Measurements from ENCODE around the gene TMEM247. TPM values are rescaled to one million over a fixed set of nuclear protein-coding genes. Genes with fewer than 3 reads are reported as not detected.
A peak's percentile ranks its signal among the peaks of the same experiment; 100 is the strongest.
"Not testable (repeated sequence)": the region's sequence is repeated elsewhere in the genome, so short reads cannot be mapped to it uniquely, and the experiment has no call there.

TMEM247 gene
- total RNA-seq, 1 donor from 2014 or later, result not detected

DNA sequence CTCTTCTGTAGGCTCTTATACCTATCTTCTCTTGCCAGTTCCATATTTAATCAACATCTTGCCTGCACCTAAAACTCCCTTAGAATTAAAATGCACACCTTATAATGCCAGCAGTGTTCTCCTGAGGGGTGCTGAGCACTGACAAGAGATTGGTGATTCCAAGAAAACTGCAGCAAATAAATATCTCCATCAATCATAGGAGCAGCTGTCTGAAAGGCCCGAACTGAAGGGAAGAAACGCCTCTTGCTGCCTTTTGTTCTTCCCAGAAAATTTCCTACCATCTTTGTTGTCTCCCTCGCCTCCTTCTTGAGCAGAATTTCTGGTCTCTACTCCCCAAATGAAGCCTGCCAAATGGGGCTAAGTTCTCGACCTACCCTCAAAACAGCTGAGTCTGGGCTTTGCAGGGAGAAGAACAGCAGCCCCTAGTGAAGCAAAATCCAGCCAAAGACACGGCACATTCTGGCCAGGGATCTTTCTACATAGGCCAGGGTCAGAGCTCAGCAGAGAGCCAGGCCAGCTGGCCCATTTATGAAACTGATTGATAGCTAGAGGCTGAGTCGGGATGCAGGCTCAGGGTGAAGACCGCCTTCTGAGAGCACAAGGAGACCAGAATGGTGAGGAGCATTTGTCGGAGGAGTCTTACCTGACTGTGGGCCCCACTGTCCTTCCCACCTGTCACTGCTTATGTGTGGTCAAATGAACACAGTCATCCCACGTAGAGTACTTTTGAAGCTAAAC, 20.4 kb upstream of the TMEM247 start:
- no peak for DNase-seq (ENCODE audit: low read depth in 2 of 2)

DNA sequence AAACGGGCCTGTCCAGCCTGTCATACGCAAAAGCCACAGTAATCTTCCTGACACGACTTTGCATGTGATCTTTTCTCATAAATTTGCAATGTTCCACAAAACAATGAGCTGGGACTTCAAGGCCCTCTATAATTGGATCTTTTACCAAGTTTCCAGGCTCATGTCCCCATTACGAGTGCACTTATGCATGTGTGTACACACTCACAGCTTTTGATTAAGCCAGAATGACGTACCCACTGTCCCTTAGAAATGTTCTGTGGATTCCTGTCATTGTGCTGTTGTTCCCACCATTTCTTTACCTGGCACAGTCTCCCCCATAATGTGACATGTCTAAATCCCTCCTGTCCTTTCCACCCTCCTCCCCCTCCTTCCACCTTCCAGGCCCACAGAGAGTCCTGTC, 19.7 kb upstream of the TMEM247 start:
- no peak for DNase-seq (ENCODE audit: low read depth in 2 of 2)

DNA sequence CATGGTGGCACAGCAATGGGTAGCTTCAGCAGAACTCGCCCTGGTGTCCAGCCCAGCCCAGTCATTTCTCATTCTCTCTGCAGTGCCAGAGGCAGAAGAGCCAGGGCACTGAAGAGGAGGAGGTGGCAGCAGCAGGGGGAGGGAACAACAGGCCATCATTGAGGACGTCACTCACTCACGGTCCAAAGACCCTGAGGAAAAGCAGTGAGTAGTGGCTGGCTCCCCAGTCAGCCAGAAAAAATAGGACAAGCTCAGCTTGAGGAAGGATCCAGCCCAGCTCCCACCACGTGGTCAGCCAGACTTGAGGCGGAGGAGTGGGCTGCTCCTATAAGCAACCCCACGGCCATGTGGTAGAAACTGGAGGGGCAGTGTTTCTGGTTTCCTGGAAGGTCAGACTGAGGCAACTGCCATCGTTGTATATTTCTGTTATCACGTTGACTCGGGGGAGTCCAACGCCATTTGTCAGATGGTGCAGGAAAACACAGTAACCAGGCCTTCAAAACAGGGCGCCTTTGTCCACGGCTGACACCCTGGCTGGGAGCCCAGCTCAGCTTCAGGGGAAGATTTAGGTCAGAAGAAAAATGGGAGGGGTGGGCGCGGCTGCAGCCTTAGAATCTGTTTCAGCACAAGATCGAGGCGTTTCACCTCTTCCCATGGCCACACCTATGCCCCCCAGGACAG, 19.0 kb upstream of the TMEM247 start:
- peak; percentile 39 to 42 for DNase-seq (ENCODE audit: low read depth in 2 of 2)

DNA sequence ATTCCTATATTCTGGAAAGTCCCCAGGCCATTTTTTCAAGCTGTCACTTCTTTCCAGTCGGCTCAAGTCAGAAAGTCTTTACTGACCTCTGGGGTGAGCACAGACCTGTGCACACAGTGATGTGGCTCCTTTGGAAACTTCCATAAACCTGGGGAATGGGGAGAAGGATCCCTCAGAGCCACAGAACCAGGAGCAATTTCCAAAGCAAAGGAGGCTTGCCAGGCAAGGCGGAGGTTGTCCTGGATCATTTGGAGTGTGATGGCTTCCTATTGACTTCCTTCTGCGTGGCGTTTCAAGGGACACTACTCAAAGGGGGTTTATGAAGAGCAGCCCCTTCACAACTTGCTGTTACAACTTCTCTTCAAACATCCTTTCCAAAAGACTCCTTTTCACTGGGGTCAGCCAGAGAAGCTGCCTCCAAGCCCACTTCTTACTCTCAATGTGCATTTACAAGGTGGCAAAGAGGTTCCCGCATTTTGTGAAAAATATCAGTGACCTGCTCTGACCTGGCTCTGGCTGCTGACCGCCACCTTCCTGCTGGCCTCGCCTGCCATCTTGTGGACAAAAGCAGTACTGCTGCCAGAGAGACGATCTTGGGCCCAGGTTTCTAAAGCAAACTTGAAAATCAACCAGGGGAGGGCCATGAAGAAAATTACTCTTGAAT, 18.2 kb upstream of the TMEM247 start:
- DNase-seq (ENCODE audit: low read depth in 2 of 2), result peak; percentile 71 to 77

DNA sequence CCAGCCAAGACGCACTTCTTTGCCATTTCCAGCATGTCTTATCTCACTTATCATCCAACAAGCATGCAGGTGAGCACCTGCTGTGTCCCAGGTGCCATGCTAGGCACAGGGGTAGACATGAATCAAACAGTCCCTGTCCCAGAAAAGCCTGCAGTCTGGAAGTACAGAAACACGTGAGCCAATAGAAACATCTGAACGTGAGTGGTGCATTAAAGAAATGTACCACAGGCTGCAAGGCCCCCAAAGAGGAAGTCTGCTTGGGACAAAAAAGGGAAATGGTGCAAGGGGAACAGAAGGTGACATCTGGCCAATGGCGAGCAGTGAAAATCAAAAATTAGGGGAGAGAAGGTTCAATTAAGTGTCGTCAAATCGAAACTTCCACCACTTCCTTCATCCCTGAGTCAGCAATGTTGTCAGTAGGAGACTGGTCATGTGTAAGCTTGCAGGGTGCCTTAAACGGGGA, 17.6 kb upstream of the TMEM247 start:
- no peak for DNase-seq (ENCODE audit: low read depth in 2 of 2)

DNA sequence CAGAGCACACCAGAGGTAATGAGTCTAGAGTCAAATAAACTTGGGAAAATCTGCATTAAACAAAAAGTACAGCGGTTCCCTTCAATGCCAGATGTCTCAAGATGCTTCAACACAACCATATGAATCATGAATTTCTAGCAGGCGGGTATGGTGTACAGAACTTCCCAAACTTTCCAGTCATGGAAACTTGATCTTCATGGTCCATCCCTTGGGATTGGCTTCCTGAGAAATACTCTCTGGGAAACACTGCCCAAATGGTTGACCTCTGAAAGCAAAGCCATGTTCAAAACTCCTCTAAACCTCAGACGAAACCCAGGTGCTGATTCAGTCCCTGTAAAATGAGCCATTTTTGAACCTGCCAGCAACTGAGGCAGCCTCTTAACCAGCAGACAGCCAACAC, 16.4 kb upstream of the TMEM247 start:
- DNase-seq (ENCODE audit: low read depth in 2 of 2), result no peak

DNA sequence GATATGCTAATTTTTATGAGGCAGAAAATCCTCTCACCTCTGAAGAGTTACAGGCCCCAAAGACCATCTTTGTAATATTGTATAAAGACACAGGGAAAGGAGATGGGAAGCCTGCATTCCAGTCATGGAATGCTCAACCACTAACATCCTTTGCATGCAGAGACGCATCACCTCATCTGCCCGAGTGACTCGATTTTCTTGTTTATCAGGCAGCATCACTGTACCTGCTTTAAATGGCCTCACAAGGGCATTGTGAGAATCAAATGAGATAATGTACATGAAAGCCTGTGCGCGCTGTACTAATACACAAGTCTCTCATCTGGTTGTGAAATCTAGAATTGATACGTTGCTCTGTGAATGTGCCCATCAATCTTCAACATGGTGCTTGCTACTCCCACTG, 10.2 kb upstream of the TMEM247 start:
- DNase-seq (ENCODE audit: low read depth in 2 of 2), result no peak

DNA sequence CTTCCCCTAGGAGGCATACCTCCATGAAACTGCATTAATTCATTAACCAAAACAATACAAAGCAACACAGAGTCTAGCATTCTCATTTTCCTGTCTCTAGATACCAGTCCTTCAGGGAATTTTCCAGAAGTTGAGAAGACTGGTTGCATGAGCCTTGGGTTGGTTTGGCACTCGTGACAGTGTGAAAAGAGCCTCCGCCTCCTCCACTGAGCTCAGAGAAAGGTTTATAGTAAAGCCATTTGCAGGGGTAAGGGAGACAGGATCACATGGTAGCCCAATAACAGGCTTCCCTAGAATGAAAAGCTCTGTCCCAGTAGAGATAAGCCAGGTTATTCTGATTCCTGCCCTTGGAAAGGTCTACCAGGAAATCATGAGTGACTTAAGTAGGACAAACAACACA, 9.7 kb upstream of the TMEM247 start:
- no peak for DNase-seq (ENCODE audit: low read depth in 2 of 2)

DNA sequence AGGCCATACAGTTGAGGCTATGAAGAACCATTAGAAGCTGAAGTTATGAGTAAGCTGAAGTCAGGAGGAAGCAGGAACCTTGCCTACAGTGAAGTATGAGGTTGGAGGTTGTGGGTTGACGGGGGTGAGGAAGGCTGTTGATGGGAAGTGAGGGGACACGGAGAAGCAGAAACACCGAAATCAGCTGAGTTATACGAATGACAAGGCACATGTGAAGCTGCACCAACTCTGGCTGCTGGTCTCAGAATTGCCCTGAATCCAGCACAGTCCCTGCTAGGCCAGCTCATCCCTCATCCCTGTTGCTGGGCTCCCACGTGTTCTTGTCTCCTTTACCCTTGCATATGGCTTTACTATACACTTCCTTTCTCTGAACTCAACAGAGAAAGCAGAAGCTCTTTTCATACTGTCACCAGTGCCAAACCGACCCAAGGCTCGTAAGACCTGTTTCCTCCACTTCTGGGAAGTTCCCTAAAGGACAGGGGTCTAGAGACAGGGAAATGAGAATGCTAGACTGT, 9.2 kb upstream of the TMEM247 start:
- DNase-seq (ENCODE audit: low read depth in 2 of 2), result no peak

DNA sequence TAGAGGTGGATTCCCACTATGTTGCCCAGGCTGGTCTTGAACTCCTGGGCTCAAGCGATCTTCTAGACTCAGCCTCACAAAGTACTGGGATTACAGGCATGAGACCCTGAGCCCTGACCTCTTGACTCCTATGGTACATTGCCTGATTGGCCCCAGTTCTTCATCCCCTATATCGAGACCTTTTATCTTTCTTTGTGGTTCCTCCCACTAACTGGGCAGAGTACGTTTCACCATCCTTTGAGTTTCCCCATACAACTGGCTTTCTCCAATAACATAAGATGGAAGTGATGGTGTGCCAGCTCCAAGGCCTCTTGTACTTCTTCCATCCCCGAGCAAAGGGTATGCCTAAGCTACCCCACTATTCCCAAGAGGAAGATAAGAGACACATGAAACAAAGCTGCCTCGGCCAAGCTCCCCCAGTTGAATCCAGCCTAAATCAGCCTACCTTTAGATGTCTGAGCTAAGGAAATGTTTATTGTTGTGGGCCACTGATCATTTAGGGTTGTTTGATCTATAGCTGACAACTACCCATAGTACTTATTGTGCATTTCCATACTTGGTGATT, 8.3 kb upstream of the TMEM247 start:
- DNase-seq (ENCODE audit: low read depth in 2 of 2), result no peak

DNA sequence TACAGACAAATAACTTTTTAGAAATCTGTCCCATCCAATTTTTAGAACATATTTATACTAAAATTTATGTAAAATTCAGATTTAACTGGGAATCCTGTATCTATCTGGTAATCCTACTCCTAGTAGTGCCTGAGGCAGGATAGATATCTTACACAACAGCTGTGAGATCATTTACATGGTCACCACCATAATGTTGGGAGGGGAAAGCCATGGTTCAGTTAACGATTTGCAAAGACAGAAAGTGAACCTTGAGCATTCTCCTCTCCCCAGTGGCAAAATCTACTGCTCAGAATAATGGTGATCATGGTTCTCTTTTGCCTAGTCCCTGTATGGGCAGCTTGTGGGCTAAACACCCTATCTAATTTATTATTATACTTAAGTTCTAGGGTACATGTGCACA, 7.7 kb upstream of the TMEM247 start:
- DNase-seq (ENCODE audit: low read depth in 2 of 2), result no peak

DNA sequence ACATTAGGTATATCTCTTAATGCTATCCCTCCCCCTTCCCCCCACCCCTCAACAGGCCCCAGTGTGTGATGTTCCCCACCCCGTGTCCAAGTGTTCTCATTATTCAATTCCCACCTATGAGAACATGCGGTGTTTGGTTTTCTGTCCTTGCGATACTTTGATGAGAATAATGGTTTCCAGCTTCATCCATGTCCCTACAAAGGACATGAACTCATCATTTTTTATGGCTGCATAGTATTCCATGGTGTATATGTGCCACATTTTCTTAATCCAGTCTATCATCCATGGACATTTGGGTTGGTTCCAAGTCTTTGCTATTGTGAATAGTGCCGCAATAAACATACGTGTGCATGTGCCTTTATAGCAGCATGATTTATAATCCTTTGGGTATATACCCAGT, 7.2 kb upstream of the TMEM247 start:
- DNase-seq (ENCODE audit: low read depth in 2 of 2), result not testable (repeated sequence)

DNA sequence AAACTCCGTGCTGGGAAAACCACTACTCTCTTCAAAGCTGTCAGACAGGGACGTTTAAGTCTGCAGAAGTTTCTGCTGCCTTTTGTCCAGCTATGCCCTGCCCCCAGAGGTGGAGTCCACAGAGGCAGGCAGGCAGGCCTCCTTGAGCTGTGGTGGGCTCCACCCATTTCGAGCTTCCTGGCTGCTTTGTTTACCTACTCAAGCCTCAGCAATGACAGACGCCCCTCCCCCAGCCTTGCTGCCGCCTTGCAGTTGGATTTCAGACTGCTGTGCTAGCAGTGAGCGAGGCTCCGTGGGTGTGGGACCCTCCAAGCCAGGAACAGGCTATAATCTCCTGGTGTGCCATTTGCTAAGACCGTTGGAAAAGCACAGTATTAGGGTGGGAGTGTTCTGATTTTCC, 1.9 kb upstream of the TMEM247 start:
- not testable (repeated sequence) for DNase-seq (ENCODE audit: low read depth in 2 of 2)

DNA sequence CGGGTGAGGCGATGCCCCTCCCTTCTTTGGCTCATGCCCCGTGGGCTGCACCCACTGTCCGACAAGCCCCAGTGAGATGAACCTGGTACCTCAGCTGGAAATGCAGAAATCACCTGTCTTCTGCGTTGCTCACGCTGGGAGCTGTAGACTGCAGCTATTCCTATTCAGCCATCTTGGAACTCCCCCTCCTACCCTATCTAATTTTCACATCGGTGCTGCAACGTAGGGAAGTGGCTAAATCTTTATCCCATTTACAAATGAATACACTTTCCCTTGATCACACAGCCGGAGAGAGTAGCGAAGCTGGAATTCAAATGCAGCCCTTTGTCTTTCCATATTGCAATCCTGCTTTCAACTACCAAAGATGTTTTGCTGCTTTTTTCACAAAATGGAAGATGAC, 1.4 kb upstream of the TMEM247 start:
- no peak for DNase-seq (ENCODE audit: low read depth in 2 of 2)

DNA sequence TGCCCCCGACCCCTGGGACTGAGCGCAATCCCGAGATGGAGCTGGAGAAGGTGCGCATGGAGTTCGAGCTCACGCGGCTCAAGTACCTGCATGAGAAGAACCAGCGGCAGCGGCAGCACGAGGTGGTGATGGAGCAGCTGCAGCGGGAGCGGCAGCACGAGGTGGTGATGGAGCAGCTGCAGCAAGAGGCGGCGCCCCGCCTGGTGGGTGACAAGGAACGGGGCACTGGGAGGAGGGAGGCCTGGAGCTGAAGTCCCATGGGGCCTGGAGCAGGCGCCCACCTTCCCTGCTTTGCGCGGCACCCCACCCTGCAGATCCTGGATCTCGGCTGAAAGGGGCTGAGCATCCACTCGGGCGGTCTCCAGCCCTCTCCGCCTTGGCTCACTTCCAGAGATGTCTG, 1.2 kb downstream of the TMEM247 start:
- DNase-seq (ENCODE audit: low read depth in 2 of 2), result no peak

DNA sequence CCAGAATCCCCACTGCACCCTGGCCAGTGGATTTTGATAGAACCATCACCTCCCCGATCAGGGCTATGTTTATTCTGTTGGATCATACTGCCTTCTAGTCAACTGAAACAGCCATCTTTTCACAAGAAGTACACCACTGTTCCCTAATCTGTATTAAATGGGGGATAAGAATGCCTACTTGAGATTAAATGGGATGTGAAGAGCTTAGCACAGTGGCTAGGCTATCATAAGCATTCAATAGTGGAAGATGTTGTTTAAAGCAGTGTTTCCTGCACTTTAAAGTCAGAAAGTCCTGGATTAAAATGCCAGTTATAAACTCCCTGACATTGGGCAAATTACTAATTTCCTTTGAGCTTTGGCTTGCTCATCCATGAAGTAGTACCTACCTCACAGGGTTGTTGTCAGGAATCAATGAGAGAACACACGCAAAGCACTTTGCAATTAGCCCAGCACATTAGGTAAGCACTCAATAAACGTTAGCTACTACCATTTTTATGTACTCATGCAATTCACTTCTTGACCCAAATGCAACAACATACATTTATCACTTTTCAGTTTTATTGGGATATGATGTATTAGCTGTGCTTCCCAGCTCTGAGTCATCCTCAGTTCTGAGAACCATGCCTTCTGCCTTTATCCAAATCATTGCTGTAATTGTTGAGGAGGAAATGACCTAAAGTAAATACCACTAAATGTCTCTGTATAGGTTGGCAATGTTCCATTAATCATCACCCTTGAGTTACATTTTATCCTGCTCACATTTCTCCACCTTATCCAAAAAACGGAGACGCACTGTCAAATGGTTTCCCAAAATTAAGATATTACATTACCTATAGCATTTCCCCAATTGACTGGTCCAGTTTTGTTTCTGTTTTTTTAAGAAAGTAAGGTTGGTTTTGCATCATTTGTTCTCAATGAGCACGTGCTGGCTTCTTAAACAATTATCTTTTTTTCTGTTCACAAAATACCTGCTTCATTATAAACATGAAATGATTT, 2.1 kb downstream of the TMEM247 start:
- DNase-seq (ENCODE audit: low read depth in 2 of 2), result peak; percentile 31 to 96

DNA sequence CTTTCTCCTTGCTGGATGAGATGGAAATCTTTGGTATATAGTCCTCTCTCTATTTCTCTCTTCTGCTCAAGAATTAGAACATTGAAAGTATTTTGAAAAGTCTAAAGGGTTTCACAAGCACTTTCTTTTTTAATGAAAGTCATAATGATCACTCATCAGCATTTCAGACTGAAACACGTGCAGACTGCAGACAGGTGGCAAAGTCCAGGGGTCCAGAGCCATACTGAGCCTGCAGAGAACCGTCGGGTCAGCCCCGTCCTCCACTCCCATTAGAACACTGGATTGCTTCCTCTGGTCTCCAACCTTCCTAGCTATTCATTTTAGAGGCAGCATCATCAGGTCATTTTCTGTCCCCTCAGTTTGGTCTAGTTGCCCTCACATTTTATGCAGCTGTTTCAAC, 3.1 kb downstream of the TMEM247 start:
- DNase-seq (ENCODE audit: low read depth in 2 of 2), result no peak

DNA sequence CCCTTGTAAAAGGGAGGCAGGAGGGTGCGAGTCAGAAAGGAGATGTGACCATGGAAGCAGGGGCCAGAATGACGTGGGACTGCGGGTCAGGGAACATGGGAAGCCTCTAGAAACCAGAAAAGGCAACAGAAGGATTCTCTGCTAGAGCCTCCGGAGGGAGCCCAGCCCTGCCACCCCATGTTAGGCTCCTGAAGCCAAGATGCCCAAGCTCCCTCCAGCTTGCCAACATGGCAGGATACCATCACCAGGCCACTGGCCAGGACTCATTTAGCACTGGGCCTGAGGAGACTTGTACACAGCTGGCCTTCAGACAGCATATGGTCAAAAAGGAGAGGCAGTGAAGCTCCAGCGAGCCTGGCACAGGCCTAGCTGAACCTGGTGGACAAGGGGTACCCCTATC, 5.6 kb downstream of the TMEM247 start:
- DNase-seq (ENCODE audit: low read depth in 2 of 2), result no peak

DNA sequence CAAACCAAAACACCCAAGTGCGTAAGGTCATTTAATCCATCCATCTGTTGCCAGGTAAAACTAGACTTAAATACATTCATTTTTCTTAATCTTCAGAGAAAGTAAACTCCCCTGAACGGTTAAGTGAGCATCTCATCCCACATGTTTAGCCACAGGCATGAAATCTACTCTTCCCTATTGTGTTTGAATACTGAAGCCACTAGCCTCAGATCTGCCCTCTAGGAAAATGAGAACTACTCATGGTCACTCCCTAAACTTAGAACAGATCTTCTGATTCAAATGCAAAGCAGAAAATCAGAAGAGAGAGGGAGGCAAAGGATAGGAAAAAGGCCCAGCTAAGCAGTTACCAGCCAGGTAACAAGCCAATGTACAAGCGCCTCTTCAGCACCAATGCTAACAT, 7.1 kb downstream of the TMEM247 start:
- DNase-seq (ENCODE audit: low read depth in 2 of 2), result no peak

DNA sequence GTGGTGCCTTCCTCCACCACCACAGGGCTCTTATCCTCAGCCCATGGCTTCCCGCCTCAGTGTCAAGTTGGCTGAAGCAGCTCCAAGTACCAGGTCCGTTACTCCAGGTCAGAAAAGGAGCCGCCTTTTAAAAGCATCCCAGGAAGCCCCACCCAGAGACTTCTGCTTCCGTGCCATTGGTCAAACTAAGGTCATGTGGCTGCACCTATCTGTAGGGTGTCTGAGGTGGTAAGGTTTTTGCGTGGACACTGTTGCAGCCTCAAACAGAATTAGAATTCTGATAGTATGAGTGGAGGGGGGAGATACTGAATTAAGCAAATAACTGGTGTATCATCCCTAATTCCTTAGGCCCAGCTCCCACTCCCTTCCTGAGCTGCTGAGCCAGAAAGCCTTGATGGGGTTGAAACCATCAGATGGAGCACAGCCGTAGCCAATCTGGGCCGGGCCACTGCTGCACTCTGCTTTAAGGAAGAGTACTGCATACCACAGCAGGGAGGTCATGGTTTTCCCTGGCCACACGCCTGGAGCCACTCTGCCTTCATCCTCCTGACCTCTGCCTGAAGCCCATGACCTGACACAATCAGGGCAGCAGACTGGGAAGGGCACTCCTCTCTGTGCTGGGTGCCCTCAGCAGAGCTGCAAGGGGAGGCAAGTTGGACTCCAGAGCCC, 8.4 kb downstream of the TMEM247 start:
- DNase-seq (ENCODE audit: low read depth in 2 of 2), result peak; percentile 25 to 58

Data from lung microvascular endothelial cell (primary cell).